ENCODE measurements around the gene OR52A1.

Gene OR52A1

DNA sequence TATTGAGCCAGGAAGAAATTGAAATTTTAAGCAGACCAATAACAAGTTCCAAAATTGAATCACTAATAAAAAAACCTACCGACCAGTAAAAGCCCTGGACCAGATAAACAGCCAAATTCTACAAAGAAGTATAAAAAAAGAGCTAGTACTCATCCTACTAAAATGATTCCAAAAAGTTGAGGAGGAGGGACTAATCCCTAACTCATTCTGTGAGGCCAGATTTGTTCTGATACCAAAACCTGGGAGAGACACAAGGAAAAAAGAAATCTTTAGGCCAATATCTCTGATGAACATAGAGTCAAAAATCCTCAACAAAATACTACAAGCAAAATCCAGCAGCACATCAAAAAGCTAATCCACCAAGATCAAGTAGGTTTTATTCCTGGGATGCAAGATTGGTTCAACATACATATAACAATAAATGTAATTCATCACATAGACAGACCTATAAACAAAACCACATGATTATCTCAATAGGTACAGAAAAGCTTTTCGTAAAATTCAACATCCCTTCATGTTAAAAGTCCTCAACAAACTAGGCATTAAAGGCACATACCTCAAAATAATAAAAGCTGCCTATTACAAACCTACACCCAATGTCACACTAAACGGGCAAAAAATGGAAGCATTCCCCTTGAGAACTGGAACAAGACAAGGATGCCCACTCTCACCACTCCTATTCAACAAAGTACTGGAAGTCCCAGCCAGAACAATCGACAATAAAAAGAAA is 29.5 kb downstream of the OR52A1 start:
- H3K9ac ChIP-seq (ENCODE audit: low read length): no peak overlapping the region
- H3K27ac ChIP-seq (ENCODE audit: low read depth, low read length): no peak overlapping the region
- H3K4me3 ChIP-seq (ENCODE audit: low read length): no peak overlapping the region
- no peaks in the 10 kb centered on the region for H3K27me3 ChIP-seq (ENCODE audit: control insufficient read depth, insufficient read depth, low read length)
- no peaks in the 10 kb centered on the region for H3K36me3 ChIP-seq (ENCODE audit: control insufficient read depth, insufficient read depth, low read length)
- no peaks in the 10 kb centered on the region for H3K4me1 ChIP-seq (ENCODE audit: control insufficient read depth, insufficient read depth, low read length)

GRCh38 chr11:5123802-5124521 is 30.6 kb downstream of the OR52A1 start:
- no peak overlapping the region for H3K9ac ChIP-seq (ENCODE audit: low read length)
- no peaks in the 10 kb centered on the region for H3K27me3 ChIP-seq (ENCODE audit: control insufficient read depth, insufficient read depth, low read length)
- no peaks in the 10 kb centered on the region for H3K36me3 ChIP-seq (ENCODE audit: control insufficient read depth, insufficient read depth, low read length)
- H3K4me1 ChIP-seq (ENCODE audit: control insufficient read depth, insufficient read depth, low read length): no peaks in the 10 kb centered on the region
- no peak overlapping the region for H3K27ac ChIP-seq (ENCODE audit: low read depth, low read length)
- no peak overlapping the region for H3K4me3 ChIP-seq (ENCODE audit: low read length)

GRCh38 chr11:5118893-5119292 is 35.7 kb downstream of the OR52A1 start:
- no peak overlapping the region for H3K9ac ChIP-seq (ENCODE audit: low read length)
- no peaks in the 10 kb centered on the region for H3K27me3 ChIP-seq (ENCODE audit: control insufficient read depth, insufficient read depth, low read length)
- no peak overlapping the region for H3K4me3 ChIP-seq (ENCODE audit: low read length)
- no peak overlapping the region for H3K27ac ChIP-seq (ENCODE audit: low read depth, low read length)
- no peaks in the 10 kb centered on the region for H3K4me1 ChIP-seq (ENCODE audit: control insufficient read depth, insufficient read depth, low read length)
- no peaks in the 10 kb centered on the region for H3K36me3 ChIP-seq (ENCODE audit: control insufficient read depth, insufficient read depth, low read length)

- Histone ChIP-seq H3K9ac (ENCODE audit: low read length) (no peak overlapping the region), H3K27me3 (ENCODE audit: control insufficient read depth, insufficient read depth, low read length) (no peaks in the 10 kb centered on the region), H3K36me3 (ENCODE audit: control insufficient read depth, insufficient read depth, low read length) (no peaks in the 10 kb centered on the region), H3K27ac (ENCODE audit: low read depth, low read length) (no peak overlapping the region), H3K4me3 (ENCODE audit: low read length) (no peak overlapping the region), H3K4me1 (ENCODE audit: control insufficient read depth, insufficient read depth, low read length) (no peaks in the 10 kb centered on the region)
Observed at GRCh38 chr11:5117588-5117987, 37.0 kb downstream of the OR52A1 start.

GRCh38 chr11:5115339-5115738 is 39.2 kb downstream of the OR52A1 start:
- Histone ChIP-seq H3K27ac (ENCODE audit: low read depth, low read length) (no peak overlapping the region), H3K4me3 (ENCODE audit: low read length) (no peak overlapping the region), H3K4me1 (ENCODE audit: control insufficient read depth, insufficient read depth, low read length) (no peaks in the 10 kb centered on the region), H3K36me3 (ENCODE audit: control insufficient read depth, insufficient read depth, low read length) (no peaks in the 10 kb centered on the region), H3K27me3 (ENCODE audit: control insufficient read depth, insufficient read depth, low read length) (no peaks in the 10 kb centered on the region), H3K9ac (ENCODE audit: low read length) (no peak overlapping the region)

DNA sequence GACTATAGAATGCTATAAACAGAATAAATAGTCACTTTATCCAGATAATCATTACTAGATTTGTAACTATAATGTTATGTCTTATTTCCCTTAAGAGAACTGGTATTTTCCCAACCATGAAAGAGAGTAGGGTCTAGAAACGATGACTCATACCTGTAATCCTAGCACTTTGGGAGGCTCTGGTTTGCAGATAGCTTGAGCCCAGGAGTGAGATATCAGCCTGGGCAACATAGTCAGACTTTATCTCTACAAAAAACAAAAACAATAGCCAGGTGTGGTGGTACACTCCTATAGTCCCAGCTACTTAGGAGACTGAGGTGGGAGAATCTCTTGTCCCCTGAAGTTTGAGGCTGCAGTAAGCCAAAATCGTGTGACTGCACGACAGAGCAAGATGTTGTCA is 47.3 kb downstream of the OR52A1 start:
- no peak overlapping the region for H3K4me3 ChIP-seq (ENCODE audit: low read length)
- H3K27ac ChIP-seq (ENCODE audit: low read depth, low read length): no peak overlapping the region
- H3K36me3 ChIP-seq (ENCODE audit: control insufficient read depth, insufficient read depth, low read length): no peaks in the 10 kb centered on the region
- H3K4me1 ChIP-seq (ENCODE audit: control insufficient read depth, insufficient read depth, low read length): no peaks in the 10 kb centered on the region
- no peak overlapping the region for H3K9ac ChIP-seq (ENCODE audit: low read length)
- no peaks in the 10 kb centered on the region for H3K27me3 ChIP-seq (ENCODE audit: control insufficient read depth, insufficient read depth, low read length)

- Histone ChIP-seq H3K9ac (ENCODE audit: low read length) (no peak overlapping the region), H3K4me3 (ENCODE audit: low read length) (no peak overlapping the region), H3K4me1 (ENCODE audit: control insufficient read depth, insufficient read depth, low read length) (no peaks in the 10 kb centered on the region), H3K36me3 (ENCODE audit: control insufficient read depth, insufficient read depth, low read length) (no peaks in the 10 kb centered on the region), H3K27me3 (ENCODE audit: control insufficient read depth, insufficient read depth, low read length) (no peaks in the 10 kb centered on the region), H3K27ac (ENCODE audit: low read depth, low read length) (no peak overlapping the region)
Observed at GRCh38 chr11:5103066-5103465, 51.5 kb downstream of the OR52A1 start.

GRCh38 chr11:5102246-5102645 is 52.3 kb downstream of the OR52A1 start:
- H3K27me3 ChIP-seq (ENCODE audit: control insufficient read depth, insufficient read depth, low read length): no peaks in the 10 kb centered on the region
- H3K36me3 ChIP-seq (ENCODE audit: control insufficient read depth, insufficient read depth, low read length): no peaks in the 10 kb centered on the region
- H3K4me1 ChIP-seq (ENCODE audit: control insufficient read depth, insufficient read depth, low read length): no peaks in the 10 kb centered on the region
- no peak overlapping the region for H3K27ac ChIP-seq (ENCODE audit: low read depth, low read length)
- H3K9ac ChIP-seq (ENCODE audit: low read length): no peak overlapping the region
- H3K4me3 ChIP-seq (ENCODE audit: low read length): no peak overlapping the region

- H3K27me3 ChIP-seq (ENCODE audit: control insufficient read depth, insufficient read depth, low read length): no peaks in the 10 kb centered on the region
- H3K27ac ChIP-seq (ENCODE audit: low read depth, low read length): no peak overlapping the region
- no peak overlapping the region for H3K9ac ChIP-seq (ENCODE audit: low read length)
- no peaks in the 10 kb centered on the region for H3K4me1 ChIP-seq (ENCODE audit: control insufficient read depth, insufficient read depth, low read length)
- H3K4me3 ChIP-seq (ENCODE audit: low read length): no peak overlapping the region
- H3K36me3 ChIP-seq (ENCODE audit: control insufficient read depth, insufficient read depth, low read length): no peaks in the 10 kb centered on the region
Observed at GRCh38 chr11:5096011-5096410, 58.5 kb downstream of the OR52A1 start.
